ENCODE data around the gene SPATS1.

DNA sequence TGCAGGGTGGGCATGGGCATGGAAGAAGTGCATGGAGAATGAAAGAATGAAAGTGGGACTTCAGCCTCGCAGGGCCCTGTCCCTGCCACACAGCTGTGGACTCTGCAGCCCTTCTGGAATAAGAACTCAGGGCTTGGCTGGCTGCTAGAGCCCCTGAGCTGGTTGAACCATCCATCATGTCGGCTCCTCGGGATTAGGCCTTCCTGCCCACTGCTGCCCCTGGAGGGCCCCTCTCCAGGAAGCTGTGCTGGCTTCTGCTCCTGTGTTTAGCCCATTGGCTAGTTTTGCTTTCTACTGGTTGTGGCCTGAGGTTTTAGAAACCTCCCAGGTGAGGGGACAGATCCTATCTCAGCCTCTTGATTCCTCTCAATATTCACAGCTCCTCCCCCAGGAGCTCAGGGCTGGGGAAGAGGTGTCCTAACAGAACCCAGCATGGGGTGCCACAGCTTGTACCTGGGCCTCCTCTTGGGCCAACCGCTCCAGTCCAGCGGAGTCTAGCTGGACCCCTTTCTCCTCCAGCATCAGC is 37.2 kb upstream of the SPATS1 start:
- no peak for TF ChIP-seq POLR2A (IDR thresholded peaks at IDR 0.05)
- TF ChIP-seq, protein P1, sequence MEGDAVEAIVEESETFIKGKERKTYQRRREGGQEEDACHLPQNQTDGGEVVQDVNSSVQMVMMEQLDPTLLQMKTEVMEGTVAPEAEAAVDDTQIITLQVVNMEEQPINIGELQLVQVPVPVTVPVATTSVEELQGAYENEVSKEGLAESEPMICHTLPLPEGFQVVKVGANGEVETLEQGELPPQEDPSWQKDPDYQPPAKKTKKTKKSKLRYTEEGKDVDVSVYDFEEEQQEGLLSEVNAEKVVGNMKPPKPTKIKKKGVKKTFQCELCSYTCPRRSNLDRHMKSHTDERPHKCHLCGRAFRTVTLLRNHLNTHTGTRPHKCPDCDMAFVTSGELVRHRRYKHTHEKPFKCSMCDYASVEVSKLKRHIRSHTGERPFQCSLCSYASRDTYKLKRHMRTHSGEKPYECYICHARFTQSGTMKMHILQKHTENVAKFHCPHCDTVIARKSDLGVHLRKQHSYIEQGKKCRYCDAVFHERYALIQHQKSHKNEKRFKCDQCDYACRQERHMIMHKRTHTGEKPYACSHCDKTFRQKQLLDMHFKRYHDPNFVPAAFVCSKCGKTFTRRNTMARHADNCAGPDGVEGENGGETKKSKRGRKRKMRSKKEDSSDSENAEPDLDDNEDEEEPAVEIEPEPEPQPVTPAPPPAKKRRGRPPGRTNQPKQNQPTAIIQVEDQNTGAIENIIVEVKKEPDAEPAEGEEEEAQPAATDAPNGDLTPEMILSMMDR (IDR thresholded peaks at IDR 0.05): no peak

Data from heart left ventricle (tissue), 13 donors.